GM12872 (cell line): Measurements from ENCODE around the gene GPR61.

Experiments
- TF ChIP-seq, protein P1 (sequence below): IDR thresholded peaks from 3 replicates; pipeline ENCODE4 v1.5.1; 2011; ENCODE audit warnings: low read depth, mild to moderate bottlenecking, low read length, moderate library complexity; ENCODE audit not compliant: insufficient read depth

The GPR61 gene

GRCh38 chr1:109565241-109565640 lies 25.6 kb downstream of the GPR61 start:
- TF ChIP-seq, protein P1, sequence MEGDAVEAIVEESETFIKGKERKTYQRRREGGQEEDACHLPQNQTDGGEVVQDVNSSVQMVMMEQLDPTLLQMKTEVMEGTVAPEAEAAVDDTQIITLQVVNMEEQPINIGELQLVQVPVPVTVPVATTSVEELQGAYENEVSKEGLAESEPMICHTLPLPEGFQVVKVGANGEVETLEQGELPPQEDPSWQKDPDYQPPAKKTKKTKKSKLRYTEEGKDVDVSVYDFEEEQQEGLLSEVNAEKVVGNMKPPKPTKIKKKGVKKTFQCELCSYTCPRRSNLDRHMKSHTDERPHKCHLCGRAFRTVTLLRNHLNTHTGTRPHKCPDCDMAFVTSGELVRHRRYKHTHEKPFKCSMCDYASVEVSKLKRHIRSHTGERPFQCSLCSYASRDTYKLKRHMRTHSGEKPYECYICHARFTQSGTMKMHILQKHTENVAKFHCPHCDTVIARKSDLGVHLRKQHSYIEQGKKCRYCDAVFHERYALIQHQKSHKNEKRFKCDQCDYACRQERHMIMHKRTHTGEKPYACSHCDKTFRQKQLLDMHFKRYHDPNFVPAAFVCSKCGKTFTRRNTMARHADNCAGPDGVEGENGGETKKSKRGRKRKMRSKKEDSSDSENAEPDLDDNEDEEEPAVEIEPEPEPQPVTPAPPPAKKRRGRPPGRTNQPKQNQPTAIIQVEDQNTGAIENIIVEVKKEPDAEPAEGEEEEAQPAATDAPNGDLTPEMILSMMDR: no peak

- TF ChIP-seq, protein P1: no peak
Measured at GRCh38 chr1:109566982-109567381, 27.3 kb downstream of the GPR61 start.

DNA sequence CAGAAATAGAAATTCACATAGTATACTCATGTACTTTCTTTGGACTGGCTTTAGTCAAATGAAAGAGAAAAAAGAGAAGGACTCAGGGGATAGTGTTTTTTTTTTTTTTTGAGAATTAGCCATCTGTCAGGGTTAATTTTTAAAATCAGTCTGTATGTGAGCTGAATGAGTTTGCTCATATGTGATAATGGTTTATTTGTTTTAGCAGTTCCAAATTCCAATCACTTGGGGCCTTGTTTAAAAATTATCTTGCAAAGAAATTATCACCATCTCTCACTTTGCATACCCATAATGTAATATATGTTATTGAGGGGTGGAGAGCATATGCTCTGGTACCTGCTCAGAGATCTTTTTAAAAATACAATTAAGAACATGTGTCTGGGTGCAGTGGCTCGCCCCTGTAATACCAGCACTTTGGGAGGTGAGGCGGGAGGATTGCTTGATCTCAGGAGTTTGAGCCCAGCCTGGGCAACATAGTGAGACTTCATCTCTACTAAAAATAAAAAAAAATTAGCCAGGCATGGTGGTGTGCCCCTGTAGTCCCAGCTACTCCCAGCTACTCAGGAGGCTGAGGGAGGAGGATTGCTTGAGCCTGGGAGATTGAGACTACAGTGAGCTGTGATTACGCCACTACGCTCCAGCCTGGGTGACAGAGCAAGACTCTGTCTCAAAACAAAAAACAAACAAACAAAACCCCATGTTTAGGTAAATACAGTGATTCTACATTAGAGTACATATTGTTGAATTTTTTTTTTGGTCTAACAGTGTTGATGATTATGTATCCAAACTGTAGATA lies 28.4 kb downstream of the GPR61 start:
- TF ChIP-seq, protein P1: no peak

DNA sequence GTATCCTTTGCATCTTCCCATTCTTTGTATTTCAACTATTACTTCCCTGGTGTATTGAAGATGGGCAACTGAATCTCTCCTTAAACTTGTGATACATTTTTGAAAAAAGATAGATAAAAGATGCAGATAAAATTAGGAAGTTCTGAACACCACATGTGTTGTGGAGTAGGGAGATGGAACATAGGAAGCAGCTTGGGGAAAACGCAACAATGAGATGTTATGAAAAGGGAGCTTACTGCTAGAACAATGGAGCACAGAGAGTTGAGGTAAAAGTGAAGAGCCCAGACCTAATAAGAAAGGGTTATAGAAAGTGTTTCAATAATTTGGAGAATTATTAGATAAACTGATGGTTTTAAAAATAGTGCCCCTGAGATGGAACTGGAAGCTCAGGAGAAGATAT lies 29.7 kb downstream of the GPR61 start:
- TF ChIP-seq, protein P1: no peak

DNA sequence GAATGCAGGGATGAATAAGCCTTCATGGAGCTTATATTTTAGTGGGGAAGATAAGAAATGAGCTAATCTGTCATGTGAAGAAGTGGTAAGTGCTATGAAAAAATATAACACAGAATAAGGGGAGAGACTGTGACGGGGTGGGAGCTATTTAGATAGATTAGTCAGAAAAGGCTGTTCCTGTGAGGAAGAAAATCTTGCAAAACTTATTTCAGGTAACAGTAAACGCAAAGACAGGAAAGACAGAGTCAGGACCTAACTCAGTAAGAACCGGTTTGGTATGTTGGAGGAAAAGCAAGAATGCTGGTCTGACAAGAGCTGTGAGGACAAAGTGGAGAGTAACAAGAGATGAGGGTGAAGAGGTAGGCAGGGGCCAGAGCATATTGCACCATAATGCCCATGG lies 30.7 kb downstream of the GPR61 start:
- TF ChIP-seq, protein P1: no peak

GRCh38 chr1:109573785-109574184 lies 34.1 kb downstream of the GPR61 start:
- TF ChIP-seq, protein P1: no peak

- TF ChIP-seq, protein P1: no peak
Measured at GRCh38 chr1:109578947-109579443, 39.3 kb downstream of the GPR61 start.
